Endothelial cell (in vitro differentiated cells): ENCODE measurements around the gene PECR. TPM values are rescaled to one million over a fixed set of nuclear protein-coding genes. Genes with fewer than 3 reads are reported as not detected.

ENCODE experiments used
- DNase-seq: peaks from one replicate; pipeline ENCODE4 v3.0.0; 2021; ENCODE audit warnings: low spot score
- H3K27ac Mint-ChIP-seq: one replicate; pipeline ENCODE4 v1.8.0; 2021; ENCODE audit warnings: mixed read lengths, inconsistent platforms; ENCODE audit not compliant: unreplicated experiment
- H3K27me3 Mint-ChIP-seq: one replicate; pipeline ENCODE4 v1.8.0; 2021; ENCODE audit warnings: mild to moderate bottlenecking, moderate library complexity, mixed read lengths, inconsistent platforms; ENCODE audit not compliant: unreplicated experiment
- H3K36me3 Mint-ChIP-seq: one replicate; pipeline ENCODE4 v1.8.0; 2021; ENCODE audit warnings: mild to moderate bottlenecking, low read depth, mixed read lengths, inconsistent platforms; ENCODE audit not compliant: unreplicated experiment
- H3K4me1 Mint-ChIP-seq: one replicate; pipeline ENCODE4 v1.8.0; 2021; ENCODE audit warnings: mild to moderate bottlenecking, mixed read lengths, inconsistent platforms; ENCODE audit not compliant: unreplicated experiment
- H3K4me3 Mint-ChIP-seq: one replicate; pipeline ENCODE4 v1.8.0; 2021; ENCODE audit warnings: mild to moderate bottlenecking, mixed read lengths, inconsistent platforms; ENCODE audit not compliant: unreplicated experiment
- H3K9me3 Mint-ChIP-seq: one replicate; pipeline ENCODE4 v1.8.0; 2021; ENCODE audit warnings: mixed read lengths, inconsistent platforms; ENCODE audit not compliant: unreplicated experiment
- CTCF ChIP-seq: fragments of 200-600 bp; sonication (generic); IDR thresholded peaks from one replicate; pipeline ENCODE4 v1.5.0; 2021; ENCODE audit warnings: antibody characterized with exemption; ENCODE audit not compliant: unreplicated experiment
- total RNA-seq: library from RNA; stranded (reverse); fragmentation: NEBNext Ultra II Directional; extraction: Animal tissue kit (Norgen Biotek cat#: 25700); gene quantifications from one replicate; pipeline ENCODE4 v1.2.1, GENCODE V29; 2021; ENCODE audit not compliant: unreplicated experiment

The PECR gene
- total RNA-seq, 1 donor from 2014 or later = 8.4 TPM

- no peaks in the 10 kb centered on the region for H3K27me3 Mint-ChIP-seq
- H3K4me1 Mint-ChIP-seq = peaks cover 5% of the 10 kb centered on the region
- no peak overlapping the region for H3K4me3 Mint-ChIP-seq
- no peak for DNase-seq
- H3K9me3 Mint-ChIP-seq = no peaks in the 10 kb centered on the region
- H3K27ac Mint-ChIP-seq = no peak overlapping the region
- TF ChIP-seq CTCF = no peak
- no peaks in the 10 kb centered on the region for H3K36me3 Mint-ChIP-seq
These were observed 25.9 kb downstream of the PECR start for GRCh38 chr2:216055680-216056079.

- no peaks in the 10 kb centered on the region for H3K27me3 Mint-ChIP-seq
- no peaks in the 10 kb centered on the region for H3K36me3 Mint-ChIP-seq
- no peak for TF ChIP-seq CTCF
- no peak overlapping the region for H3K27ac Mint-ChIP-seq
- DNase-seq = no peak
- no peak overlapping the region for H3K4me3 Mint-ChIP-seq
- no peaks in the 10 kb centered on the region for H3K4me1 Mint-ChIP-seq
- no peaks in the 10 kb centered on the region for H3K9me3 Mint-ChIP-seq
These were observed 29.2 kb downstream of the PECR start for GRCh38 chr2:216052420-216052819.

- DNase-seq = no peak
These were observed 30.3 kb downstream of the PECR start for GRCh38 chr2:216051350-216051749.

GRCh38 chr2:216049452-216049851, 32.2 kb downstream of the PECR start:
- Mint-ChIP-seq H3K4me3 (no peak overlapping the region), H3K36me3 (no peaks in the 10 kb centered on the region), H3K27ac (no peak overlapping the region), H3K9me3 (no peaks in the 10 kb centered on the region), H3K27me3 (no peaks in the 10 kb centered on the region), H3K4me1 (no peaks in the 10 kb centered on the region)
- no peak for TF ChIP-seq CTCF
- no peak for DNase-seq

More at GRCh38 chr2:216051350-216051749, 30.3 kb downstream of the PECR start:
- Mint-ChIP-seq H3K4me1 (no peaks in the 10 kb centered on the region), H3K36me3 (no peaks in the 10 kb centered on the region), H3K4me3 (no peak overlapping the region), H3K9me3 (no peaks in the 10 kb centered on the region), H3K27me3 (no peaks in the 10 kb centered on the region), H3K27ac (no peak overlapping the region)
- no peak for TF ChIP-seq CTCF

GRCh38 chr2:216047397-216047796, 34.2 kb downstream of the PECR start:
- peaks cover 6% of the 10 kb centered on the region for H3K36me3 Mint-ChIP-seq
- no peak for DNase-seq
- no peak overlapping the region for H3K27ac Mint-ChIP-seq
- H3K9me3 Mint-ChIP-seq = no peaks in the 10 kb centered on the region
- peaks cover 5% of the 10 kb centered on the region for H3K4me1 Mint-ChIP-seq
- no peak for TF ChIP-seq CTCF
- H3K27me3 Mint-ChIP-seq = no peaks in the 10 kb centered on the region
- no peak overlapping the region for H3K4me3 Mint-ChIP-seq
